ENCODE data around the gene RGL1. TPM values are rescaled to one million over a fixed set of nuclear protein-coding genes. Genes with fewer than 3 reads are reported as not detected.

The RGL1 gene
- total RNA-seq, 1 donor from 2014 or later: 15.0 TPM

DNA sequence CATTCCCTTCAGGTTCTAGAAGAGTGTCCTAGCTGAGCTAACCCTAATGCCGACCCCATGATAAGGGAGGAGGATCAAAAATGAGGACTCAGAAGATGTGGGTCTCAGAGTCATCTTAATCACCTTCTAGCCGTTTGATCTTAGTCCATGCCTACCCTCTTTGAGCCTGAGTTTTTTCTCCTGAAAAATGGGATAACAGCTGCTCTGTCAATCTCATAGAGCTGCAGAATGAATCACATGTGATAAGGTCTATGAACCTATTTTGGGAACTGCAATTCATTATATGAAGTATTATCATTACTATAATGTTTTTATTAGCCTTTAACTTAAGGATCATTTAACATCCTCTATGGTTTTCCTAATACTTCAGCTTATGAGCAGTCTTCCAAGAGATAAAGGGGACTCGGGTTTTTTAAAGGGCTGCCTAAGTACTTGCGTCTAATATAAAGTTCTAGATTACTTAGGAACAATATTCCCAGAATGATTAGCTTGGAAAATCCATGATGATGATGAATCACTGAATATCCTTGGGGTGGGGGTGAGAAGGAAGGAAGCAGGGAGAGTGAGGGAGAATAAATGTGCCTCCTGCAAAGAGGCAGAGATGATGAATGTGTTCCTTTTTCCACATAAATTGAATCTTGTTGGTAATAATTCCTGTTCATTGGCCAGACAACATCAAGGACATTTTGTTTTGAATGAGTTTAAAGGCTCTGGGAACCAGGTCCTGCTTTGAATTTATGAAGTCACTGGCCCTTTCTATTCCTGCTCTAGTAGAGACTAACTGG is 165.8 kb downstream of the RGL1 start:
- H3K27ac ChIP-seq: no peak overlapping the region
- H3F3A ChIP-seq (ENCODE audit: low read depth): peaks cover 9% of the 10 kb centered on the region
- Mint-ChIP-seq H3K27ac (no peak overlapping the region), H3K27me3 (ENCODE audit: insufficient read depth, low read depth) (no peaks in the 10 kb centered on the region), H3K9me3 (peaks cover 3% of the 10 kb centered on the region), H3K36me3 (peaks cover 61% of the 10 kb centered on the region), H3K4me1 (peaks cover 31% of the 10 kb centered on the region), H3K4me3 (no peak overlapping the region)
- no peak overlapping the region for H3K4me2 ChIP-seq
- H3K79me2 ChIP-seq (ENCODE audit: low read depth): no peaks in the 10 kb centered on the region
- no peak overlapping the region for H2AFZ ChIP-seq (replicated peaks)
- no peaks in the 10 kb centered on the region for H3K27me3 ChIP-seq
- no peak overlapping the region for H3K9ac ChIP-seq
- no peak overlapping the region for H3K4me3 ChIP-seq
- peaks cover 4% of the 10 kb centered on the region for H3K36me3 ChIP-seq
- H3K4me1 ChIP-seq: peaks cover 14% of the 10 kb centered on the region
- H4K20me1 ChIP-seq (ENCODE audit: low read depth): no peaks in the 10 kb centered on the region
- no peak for DNase-seq (ENCODE audit: low spot score)
- TF ChIP-seq, protein P1, sequence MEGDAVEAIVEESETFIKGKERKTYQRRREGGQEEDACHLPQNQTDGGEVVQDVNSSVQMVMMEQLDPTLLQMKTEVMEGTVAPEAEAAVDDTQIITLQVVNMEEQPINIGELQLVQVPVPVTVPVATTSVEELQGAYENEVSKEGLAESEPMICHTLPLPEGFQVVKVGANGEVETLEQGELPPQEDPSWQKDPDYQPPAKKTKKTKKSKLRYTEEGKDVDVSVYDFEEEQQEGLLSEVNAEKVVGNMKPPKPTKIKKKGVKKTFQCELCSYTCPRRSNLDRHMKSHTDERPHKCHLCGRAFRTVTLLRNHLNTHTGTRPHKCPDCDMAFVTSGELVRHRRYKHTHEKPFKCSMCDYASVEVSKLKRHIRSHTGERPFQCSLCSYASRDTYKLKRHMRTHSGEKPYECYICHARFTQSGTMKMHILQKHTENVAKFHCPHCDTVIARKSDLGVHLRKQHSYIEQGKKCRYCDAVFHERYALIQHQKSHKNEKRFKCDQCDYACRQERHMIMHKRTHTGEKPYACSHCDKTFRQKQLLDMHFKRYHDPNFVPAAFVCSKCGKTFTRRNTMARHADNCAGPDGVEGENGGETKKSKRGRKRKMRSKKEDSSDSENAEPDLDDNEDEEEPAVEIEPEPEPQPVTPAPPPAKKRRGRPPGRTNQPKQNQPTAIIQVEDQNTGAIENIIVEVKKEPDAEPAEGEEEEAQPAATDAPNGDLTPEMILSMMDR (IDR thresholded peaks at IDR 0.05): no peak
- TF ChIP-seq EZH2phosphoT487 (IDR thresholded peaks at IDR 0.05): no peak
- TF ChIP-seq EZH2 (IDR thresholded peaks at IDR 0.05): no peak
- H3K9me3 ChIP-seq (ENCODE audit: low read depth): no peaks in the 10 kb centered on the region

DNA sequence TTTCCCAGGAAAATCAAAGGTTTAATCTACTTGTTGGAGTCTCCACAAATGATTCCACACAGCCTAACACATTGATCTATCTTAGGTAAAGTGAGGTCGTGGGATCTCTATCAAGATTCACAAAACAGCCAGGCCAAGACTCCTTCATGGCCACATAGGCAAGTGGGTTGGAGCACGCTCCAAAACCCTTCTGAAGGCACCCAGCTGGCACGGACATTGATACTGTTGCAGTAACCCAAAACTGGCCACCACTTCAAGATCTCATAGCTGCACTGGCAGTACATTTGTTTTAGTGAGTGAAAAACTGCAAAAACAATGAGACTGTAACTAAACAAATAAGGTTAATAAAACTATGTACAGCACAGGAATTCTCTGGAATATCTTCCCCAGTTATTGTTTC is 170.7 kb downstream of the RGL1 start:
- no peak overlapping the region for H3K27ac Mint-ChIP-seq
- DNase-seq (ENCODE audit: low spot score): no peak
- Histone ChIP-seq H3K4me2 (no peak overlapping the region), H3F3A (ENCODE audit: low read depth) (no peaks in the 10 kb centered on the region), H3K36me3 (peaks cover 4% of the 10 kb centered on the region), H3K79me2 (ENCODE audit: low read depth) (no peaks in the 10 kb centered on the region), H3K27ac (no peak overlapping the region), H3K4me1 (peaks cover 4% of the 10 kb centered on the region), H3K9me3 (ENCODE audit: low read depth) (no peaks in the 10 kb centered on the region), H3K27me3 (no peaks in the 10 kb centered on the region), H2AFZ (replicated peaks) (no peak overlapping the region), H4K20me1 (ENCODE audit: low read depth) (no peaks in the 10 kb centered on the region), H3K4me3 (no peak overlapping the region), H3K9ac (no peak overlapping the region)
- H3K4me1 Mint-ChIP-seq: peaks cover 5% of the 10 kb centered on the region
- H3K27me3 Mint-ChIP-seq (ENCODE audit: insufficient read depth, low read depth): no peaks in the 10 kb centered on the region
- H3K9me3 Mint-ChIP-seq: peaks cover 3% of the 10 kb centered on the region
- H3K36me3 Mint-ChIP-seq: peaks cover 44% of the 10 kb centered on the region
- H3K4me3 Mint-ChIP-seq: no peak overlapping the region
- TF ChIP-seq EZH2phosphoT487 (IDR thresholded peaks at IDR 0.05) (no peak), EZH2 (IDR thresholded peaks at IDR 0.05) (no peak)
- TF ChIP-seq, protein P1 (IDR thresholded peaks at IDR 0.05): no peak

DNA sequence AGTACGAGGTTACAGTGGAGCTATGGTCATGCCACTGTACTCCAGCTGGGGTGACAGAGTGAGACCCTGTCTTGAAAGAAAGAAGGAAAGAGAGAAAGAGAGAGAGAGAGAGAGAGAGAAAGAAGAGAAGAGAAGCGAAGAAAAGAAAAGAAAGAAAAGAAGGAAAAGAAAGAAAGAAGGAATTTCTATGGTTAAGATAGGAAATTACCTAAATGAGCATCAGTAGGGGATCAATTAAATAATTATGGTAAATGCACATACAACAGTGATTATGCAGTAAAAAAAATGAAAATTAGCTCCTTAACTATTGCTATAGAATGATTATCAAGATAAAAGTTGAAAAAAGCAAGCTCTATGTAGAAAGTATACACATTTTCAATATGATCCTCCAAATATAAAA is 172.8 kb downstream of the RGL1 start:
- no peak overlapping the region for H2AFZ ChIP-seq (replicated peaks)
- no peaks in the 10 kb centered on the region for H3K27me3 ChIP-seq
- H3K9ac ChIP-seq: no peak overlapping the region
- Mint-ChIP-seq H3K27ac (peak overlapping the region; percentile 30), H3K36me3 (peaks cover 33% of the 10 kb centered on the region), H3K9me3 (no peaks in the 10 kb centered on the region), H3K4me1 (peaks cover 6% of the 10 kb centered on the region), H3K27me3 (ENCODE audit: insufficient read depth, low read depth) (no peaks in the 10 kb centered on the region), H3K4me3 (no peak overlapping the region)
- H3F3A ChIP-seq (ENCODE audit: low read depth): no peaks in the 10 kb centered on the region
- no peak overlapping the region for H3K4me3 ChIP-seq
- no peak overlapping the region for H3K4me2 ChIP-seq
- H3K4me1 ChIP-seq: peaks cover 4% of the 10 kb centered on the region
- no peak for DNase-seq (ENCODE audit: low spot score)
- H4K20me1 ChIP-seq (ENCODE audit: low read depth): no peaks in the 10 kb centered on the region
- peaks cover 4% of the 10 kb centered on the region for H3K36me3 ChIP-seq
- H3K79me2 ChIP-seq (ENCODE audit: low read depth): no peaks in the 10 kb centered on the region
- no peak for TF ChIP-seq EZH2phosphoT487 (IDR thresholded peaks at IDR 0.05)
- TF ChIP-seq, protein P1 (IDR thresholded peaks at IDR 0.05): no peak
- TF ChIP-seq EZH2 (IDR thresholded peaks at IDR 0.05): no peak
- no peak overlapping the region for H3K27ac ChIP-seq
- H3K9me3 ChIP-seq (ENCODE audit: low read depth): no peaks in the 10 kb centered on the region

Other genes with a start within 250 kb of the RGL1 start
- gene NCF2, start 214.7 kb upstream of the RGL1 start, total RNA-seq (ENCODE audit: low replicate concordance): not detected in 2 replicates
- 90.1 and 131 TPM in 2 replicates for gene ARPC5, start 169.3 kb upstream of the RGL1 start, total RNA-seq (ENCODE audit: low replicate concordance)
- not detected in 2 replicates for gene APOBEC4, start 151.8 kb upstream of the RGL1 start, total RNA-seq (ENCODE audit: low replicate concordance)
- 11.6 and 12.7 TPM in 2 replicates for gene COLGALT2, start 232.6 kb downstream of the RGL1 start, total RNA-seq (ENCODE audit: low replicate concordance)
- 52.6 and 72.3 TPM in 2 replicates for gene TSEN15, start 246.6 kb downstream of the RGL1 start, total RNA-seq (ENCODE audit: low replicate concordance)